Mesendoderm (in vitro differentiated cells): ENCODE data around the gene GRK4.

Experiments
- DNase-seq: peaks from one replicate; pipeline ENCODE4 v3.0.0; 2013
- H2AK5ac ChIP-seq: 2 replicates; pipeline ENCODE4 v1.6.1; 2013; ENCODE audit warnings: low read length, inconsistent platforms
- H2BK120ac ChIP-seq: 2 replicates; pipeline ENCODE4 v1.6.1; 2013; ENCODE audit warnings: low read depth, mild to moderate bottlenecking, low read length, moderate library complexity, mixed read lengths
- H2BK15ac ChIP-seq: replicated peaks from 2 replicates; pipeline ENCODE4 v1.6.1; 2013; ENCODE audit warnings: low read depth, mild to moderate bottlenecking, moderate library complexity
- H2BK5ac ChIP-seq: 2 replicates; pipeline ENCODE4 v1.6.1; 2013; ENCODE audit warnings: low read length, inconsistent platforms
- H3K18ac ChIP-seq: 2 replicates; pipeline ENCODE4 v1.6.1; 2013; ENCODE audit warnings: mild to moderate bottlenecking, low read length, mixed read lengths
- H3K23ac ChIP-seq: one replicate; pipeline ENCODE4 v1.6.1; 2013; ENCODE audit warnings: low read length
- H3K27ac ChIP-seq: 2 replicates; pipeline ENCODE4 v1.5.1; 2013; ENCODE audit warnings: low read depth, mild to moderate bottlenecking, inconsistent platforms, low read length, moderate library complexity
- H3K27me3 ChIP-seq: 2 replicates; pipeline ENCODE4 v1.6.1; 2013; ENCODE audit warnings: low read length, control low read depth, mild to moderate bottlenecking, inconsistent platforms; ENCODE audit not compliant: insufficient read depth, poor library complexity
- H3K36me3 ChIP-seq: 2 replicates; pipeline ENCODE4 v1.6.1; 2013; ENCODE audit warnings: low read length, inconsistent platforms; ENCODE audit not compliant: control insufficient read depth, insufficient read depth
- H3K4ac ChIP-seq: one replicate; pipeline ENCODE4 v1.6.1; 2013; ENCODE audit warnings: low read depth, mild to moderate bottlenecking, low read length, moderate library complexity
- H3K4me1 ChIP-seq: 2 replicates; pipeline ENCODE4 v1.6.1; 2013; ENCODE audit warnings: low read depth, low read length, inconsistent platforms; ENCODE audit not compliant: control insufficient read depth
- H3K4me2 ChIP-seq: 2 replicates; pipeline ENCODE4 v1.6.1; 2013; ENCODE audit warnings: low read length
- H3K4me3 ChIP-seq: 2 replicates; pipeline ENCODE4 v1.5.1; 2013; ENCODE audit warnings: mild to moderate bottlenecking, low read length
- H3K56ac ChIP-seq: one replicate; pipeline ENCODE4 v1.6.1; 2013; ENCODE audit warnings: low read length
- H3K79me1 ChIP-seq: 2 replicates; pipeline ENCODE4 v1.6.1; 2013; ENCODE audit warnings: low read length, inconsistent platforms
- H3K79me2 ChIP-seq: 2 replicates; pipeline ENCODE4 v1.6.1; 2013; ENCODE audit warnings: mild to moderate bottlenecking, low read length; ENCODE audit not compliant: control insufficient read depth, insufficient read depth
- H3K9ac ChIP-seq: 2 replicates; pipeline ENCODE4 v1.6.1; 2013; ENCODE audit warnings: low read length, inconsistent platforms
- H4K5ac ChIP-seq: one replicate; pipeline ENCODE4 v1.6.1; 2013; ENCODE audit warnings: low read length
- H4K8ac ChIP-seq: one replicate; pipeline ENCODE4 v1.6.1; 2013; ENCODE audit warnings: low read depth, mild to moderate bottlenecking, control low read depth, low read length, moderate library complexity
- WGBS: extraction: QIAGEN DNeasy Blood & Tissue Kit; methylation state at CpG from one replicate; pipeline ENCODE4 v1.1.7; 2013; ENCODE audit warnings: low lambda C conversion rate, missing lambda C conversion rate; ENCODE audit not compliant: insufficient coverage; ENCODE audit errors: extremely low coverage; 5-methylcytosine and 5-hydroxymethylcytosine counted together

Gene GRK4

DNA sequence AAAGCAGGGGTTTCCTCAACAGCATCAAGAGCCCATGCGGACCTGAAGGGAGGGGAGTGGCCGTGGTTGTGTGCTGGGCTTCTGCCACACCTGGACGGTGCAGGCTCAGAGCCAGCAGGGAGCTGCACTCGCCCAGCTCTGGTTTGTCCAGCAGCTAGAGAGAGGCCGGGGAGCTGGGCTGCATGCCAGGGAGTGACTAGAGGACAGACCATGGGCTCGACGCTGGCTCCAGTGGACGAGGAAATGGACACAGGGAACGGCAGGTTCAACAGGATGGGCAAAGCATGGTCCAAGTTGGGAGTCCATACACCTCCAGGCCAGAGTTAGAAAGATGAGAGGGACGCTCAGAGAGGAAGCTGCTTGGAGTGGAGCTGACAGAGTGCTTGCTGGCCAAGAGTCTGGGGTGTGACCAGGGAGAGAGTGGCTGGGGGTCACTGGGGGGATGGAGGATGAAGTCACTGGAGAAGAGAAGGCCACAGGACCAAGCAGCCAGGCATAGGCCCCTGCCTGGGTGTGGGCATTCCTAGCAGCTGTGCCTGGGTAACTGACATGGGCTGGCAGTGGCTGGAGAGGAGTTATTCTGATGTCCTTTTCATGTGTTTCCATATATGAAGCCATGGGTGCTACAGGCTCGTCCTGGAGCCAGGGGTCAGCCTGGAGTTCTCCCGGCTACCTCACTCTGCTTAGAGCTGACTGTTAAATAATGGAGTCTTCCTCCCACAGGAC is 68.1 kb downstream of the GRK4 start:
- H2AK5ac ChIP-seq: no peak overlapping the region
- H3K4me3 ChIP-seq: no peak overlapping the region
- no peak overlapping the region for H3K4me2 ChIP-seq
- no peak overlapping the region for H2BK120ac ChIP-seq
- no peak overlapping the region for H3K4ac ChIP-seq
- no peak overlapping the region for H3K18ac ChIP-seq
- H3K79me1 ChIP-seq: no peaks in the 10 kb centered on the region
- H3K79me2 ChIP-seq: no peaks in the 10 kb centered on the region
- no peak overlapping the region for H3K23ac ChIP-seq
- no peak overlapping the region for H2BK5ac ChIP-seq
- DNase-seq: no peak
- H3K36me3 ChIP-seq: no peaks in the 10 kb centered on the region
- H3K27me3 ChIP-seq: no peaks in the 10 kb centered on the region
- no peak overlapping the region for H3K27ac ChIP-seq
- no peak overlapping the region for H3K56ac ChIP-seq
- no peak overlapping the region for H4K5ac ChIP-seq
- H4K8ac ChIP-seq: no peak overlapping the region
- H3K9ac ChIP-seq: no peak overlapping the region
- H2BK15ac ChIP-seq: no peak overlapping the region
- WGBS: no CpG with 5 or more reads among the region's 12 CpGs
- no peaks in the 10 kb centered on the region for H3K4me1 ChIP-seq

- Histone ChIP-seq H3K4me1 (no peaks in the 10 kb centered on the region), H3K79me2 (no peaks in the 10 kb centered on the region), H2BK5ac (no peak overlapping the region), H3K4me2 (no peak overlapping the region), H3K23ac (no peak overlapping the region), H3K56ac (no peak overlapping the region), H3K36me3 (no peaks in the 10 kb centered on the region), H3K27me3 (no peaks in the 10 kb centered on the region), H2BK15ac (no peak overlapping the region), H2AK5ac (no peak overlapping the region), H3K79me1 (no peaks in the 10 kb centered on the region), H3K4ac (no peak overlapping the region), H2BK120ac (no peak overlapping the region), H4K8ac (no peak overlapping the region), H3K4me3 (no peak overlapping the region), H3K9ac (no peak overlapping the region), H4K5ac (no peak overlapping the region), H3K18ac (no peak overlapping the region), H3K27ac (no peak overlapping the region)
- no peak for DNase-seq
- no CpG with 5 or more reads among the region's 8 CpGs for WGBS
These were observed 70.9 kb downstream of the GRK4 start for GRCh38 chr4:3034231-3034630.

- no peak overlapping the region for H3K9ac ChIP-seq
- no CpG with 5 or more reads among the region's 8 CpGs for WGBS
- no peak overlapping the region for H3K18ac ChIP-seq
These were observed 71.9 kb downstream of the GRK4 start for GRCh38 chr4:3035249-3035648.

DNA sequence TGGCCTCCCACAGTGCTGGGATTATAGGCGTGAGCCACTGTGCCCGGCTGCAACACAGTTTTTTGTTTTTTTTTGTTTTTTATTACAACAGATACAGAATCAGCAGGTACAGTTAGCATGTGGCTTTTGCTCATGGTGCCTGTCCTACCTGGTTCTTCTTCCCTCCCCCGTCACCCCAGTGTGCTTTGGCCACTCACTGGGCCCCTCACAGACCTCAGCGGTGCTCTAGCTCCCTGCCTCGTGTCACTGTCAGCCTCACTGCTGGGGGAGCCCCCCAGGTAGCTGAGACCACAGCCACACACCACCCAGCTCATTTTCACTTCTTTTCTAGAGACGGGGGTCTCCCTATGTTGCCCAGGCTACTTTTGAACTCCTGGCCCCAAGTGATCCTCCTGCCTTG is 72.3 kb downstream of the GRK4 start:
- Histone ChIP-seq H3K4me2 (no peak overlapping the region), H3K4ac (no peak overlapping the region), H3K79me1 (no peaks in the 10 kb centered on the region), H3K27ac (no peak overlapping the region), H3K36me3 (no peaks in the 10 kb centered on the region), H3K79me2 (no peaks in the 10 kb centered on the region), H3K27me3 (no peaks in the 10 kb centered on the region), H3K4me1 (no peaks in the 10 kb centered on the region), H3K4me3 (no peak overlapping the region), H3K9ac (no peak overlapping the region), H4K5ac (no peak overlapping the region), H3K56ac (no peak overlapping the region), H4K8ac (no peak overlapping the region), H3K23ac (no peak overlapping the region), H2AK5ac (no peak overlapping the region), H2BK15ac (no peak overlapping the region), H3K18ac (no peak overlapping the region), H2BK120ac (no peak overlapping the region), H2BK5ac (no peak overlapping the region)
- no CpG with 5 or more reads among the region's 6 CpGs for WGBS
- no peak for DNase-seq

More at GRCh38 chr4:3035249-3035648, 71.9 kb downstream of the GRK4 start:
- Histone ChIP-seq H3K4me3 (no peak overlapping the region), H3K27me3 (no peaks in the 10 kb centered on the region), H3K79me2 (no peaks in the 10 kb centered on the region), H3K23ac (no peak overlapping the region), H2BK15ac (no peak overlapping the region), H3K36me3 (no peaks in the 10 kb centered on the region), H2BK120ac (no peak overlapping the region), H3K4ac (no peak overlapping the region), H4K8ac (no peak overlapping the region), H2AK5ac (no peak overlapping the region), H3K27ac (no peak overlapping the region), H3K4me2 (no peak overlapping the region), H2BK5ac (no peak overlapping the region), H3K79me1 (no peaks in the 10 kb centered on the region), H4K5ac (no peak overlapping the region), H3K56ac (no peak overlapping the region), H3K4me1 (no peaks in the 10 kb centered on the region)
- no peak for DNase-seq

- Histone ChIP-seq H2BK15ac (no peak overlapping the region), H2BK120ac (no peak overlapping the region), H3K9ac (no peak overlapping the region), H3K79me1 (no peaks in the 10 kb centered on the region), H3K4me3 (no peak overlapping the region), H3K18ac (no peak overlapping the region), H3K4me1 (no peaks in the 10 kb centered on the region), H3K23ac (no peak overlapping the region), H2BK5ac (no peak overlapping the region), H3K4ac (no peak overlapping the region), H3K4me2 (no peak overlapping the region), H2AK5ac (no peak overlapping the region), H3K79me2 (no peaks in the 10 kb centered on the region), H4K8ac (no peak overlapping the region), H3K36me3 (no peaks in the 10 kb centered on the region), H3K27ac (no peak overlapping the region), H3K56ac (no peak overlapping the region), H3K27me3 (no peaks in the 10 kb centered on the region), H4K5ac (no peak overlapping the region)
- WGBS: no CpG with 5 or more reads among the region's 21 CpGs
- DNase-seq: no peak
These were observed 73.0 kb downstream of the GRK4 start for GRCh38 chr4:3036131-3036952.
